GM21423 (cell line): ENCODE measurements around the gene FIGN.

ENCODE experiments used
- ATAC-seq: cut with Tn5 transposase; IDR thresholded peaks from one replicate; pipeline ENCODE4 v1.9.1; 2021; ENCODE audit warnings: mild to moderate bottlenecking, moderate library complexity; ENCODE audit not compliant: unreplicated experiment

The FIGN gene

GRCh38 chr2:163709270-163709669 lies 26.5 kb downstream of the FIGN start:
- no peak for ATAC-seq

- ATAC-seq = no peak
Measured at GRCh38 chr2:163708265-163708664, 27.5 kb downstream of the FIGN start.

GRCh38 chr2:163703386-163703785 lies 32.4 kb downstream of the FIGN start:
- ATAC-seq = no peak

- no peak for ATAC-seq
Measured at GRCh38 chr2:163701399-163702195, 34.2 kb downstream of the FIGN start.

GRCh38 chr2:163698857-163699256 lies 37.0 kb downstream of the FIGN start:
- ATAC-seq = no peak

GRCh38 chr2:163697846-163698637 lies 37.8 kb downstream of the FIGN start:
- no peak for ATAC-seq

- no peak for ATAC-seq
Measured at GRCh38 chr2:163697429-163697828, 38.4 kb downstream of the FIGN start.

GRCh38 chr2:163693484-163693883 lies 42.3 kb downstream of the FIGN start:
- ATAC-seq = no peak

- ATAC-seq = no peak
Measured at GRCh38 chr2:163692611-163693482, 43.0 kb downstream of the FIGN start.

- ATAC-seq = no peak
Measured at GRCh38 chr2:163692081-163692480, 43.7 kb downstream of the FIGN start.

GRCh38 chr2:163690896-163691295 lies 44.9 kb downstream of the FIGN start:
- ATAC-seq = no peak

GRCh38 chr2:163687217-163687616 lies 48.6 kb downstream of the FIGN start:
- ATAC-seq = no peak

GRCh38 chr2:163686289-163686688 lies 49.5 kb downstream of the FIGN start:
- no peak for ATAC-seq

GRCh38 chr2:163682695-163683094 lies 53.1 kb downstream of the FIGN start:
- ATAC-seq = no peak

- no peak for ATAC-seq
Measured at GRCh38 chr2:163681745-163682144, 54.1 kb downstream of the FIGN start.

GRCh38 chr2:163675388-163675787 lies 60.4 kb downstream of the FIGN start:
- no peak for ATAC-seq

GRCh38 chr2:163673522-163673921 lies 62.3 kb downstream of the FIGN start:
- ATAC-seq = no peak

- no peak for ATAC-seq
Measured at GRCh38 chr2:163670929-163671328, 64.9 kb downstream of the FIGN start.

- no peak for ATAC-seq
Measured at GRCh38 chr2:163669506-163669905, 66.3 kb downstream of the FIGN start.

GRCh38 chr2:163667064-163667887 lies 68.5 kb downstream of the FIGN start:
- ATAC-seq = no peak
